Measurements from ENCODE around the gene FERMT3.
"Not testable (repeated sequence)": the region's sequence is repeated elsewhere in the genome, so short reads cannot be mapped to it uniquely, and the experiment has no call there.

FERMT3 gene

GRCh38 chr11:64237484-64237951 is 31.0 kb downstream of the FERMT3 start:
- peak; percentile 93 for DNase-seq

GRCh38 chr11:64238076-64238475 is 31.6 kb downstream of the FERMT3 start:
- no peak for DNase-seq

DNA sequence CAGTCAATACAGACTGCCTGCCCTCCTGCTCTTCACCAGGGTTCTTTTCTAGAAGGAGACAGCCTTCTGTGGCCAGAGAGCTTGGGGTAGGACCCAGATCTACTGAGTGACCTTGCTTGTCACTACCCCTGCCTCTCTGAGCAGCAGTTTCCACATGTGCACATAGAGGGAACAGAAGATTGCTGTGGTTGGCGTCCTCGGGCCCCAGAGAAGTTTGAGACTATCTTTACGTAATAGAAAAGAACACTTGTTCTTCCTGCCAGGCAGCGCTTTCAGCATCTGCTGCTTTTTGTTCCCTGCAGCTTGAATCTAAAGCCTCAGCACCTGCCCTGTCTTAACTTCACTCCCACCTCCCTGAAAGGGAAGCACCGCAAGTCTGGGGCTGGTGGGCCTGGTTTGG is 32.5 kb downstream of the FERMT3 start:
- no peak for DNase-seq

DNA sequence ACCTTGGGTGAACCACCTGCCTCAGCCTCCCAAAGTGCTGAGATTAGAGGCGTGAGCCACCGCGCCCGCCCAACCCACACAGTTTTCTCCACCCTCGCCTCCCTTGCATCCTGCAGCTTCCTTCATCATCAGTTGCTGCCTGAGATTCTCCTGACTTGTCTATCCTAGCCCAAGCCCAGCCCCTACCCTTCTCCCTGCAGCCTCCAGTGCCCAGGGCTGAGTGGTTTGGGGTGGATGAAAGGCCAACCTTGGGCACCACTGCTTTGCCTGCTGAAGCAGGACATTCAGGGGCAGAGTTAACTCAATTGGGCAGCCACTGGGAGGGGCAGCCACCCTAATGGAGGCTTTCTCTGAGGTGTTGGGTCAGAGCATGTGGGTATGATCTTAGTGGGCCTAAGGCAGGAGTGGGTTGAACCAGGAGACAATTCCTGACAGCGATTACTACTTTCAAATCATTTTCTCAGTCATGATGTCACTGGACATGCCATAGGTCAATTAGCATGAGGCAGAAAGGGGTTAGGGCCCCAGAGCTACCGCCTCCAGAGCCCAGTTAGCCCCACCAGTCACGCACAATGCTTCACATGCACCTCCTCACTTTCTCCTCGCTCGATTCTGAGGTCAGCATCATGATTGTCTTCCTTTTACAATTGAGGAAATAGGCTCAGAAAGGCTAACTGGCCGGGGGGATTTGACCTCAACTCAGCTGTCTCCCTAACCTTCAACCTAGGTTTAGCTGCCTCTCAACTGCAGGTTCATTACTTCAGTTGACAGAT is 33.3 kb downstream of the FERMT3 start:
- no peak for DNase-seq

- DNase-seq = peak; percentile 96
Observed at GRCh38 chr11:64240435-64241240, 34.1 kb downstream of the FERMT3 start, which contains the start of gene FKBP2. TSS of gene FKBP2 (plus strand) at chr11:64241095. CDS start at chr11:64242388, 1,293 bp downstream.

DNA sequence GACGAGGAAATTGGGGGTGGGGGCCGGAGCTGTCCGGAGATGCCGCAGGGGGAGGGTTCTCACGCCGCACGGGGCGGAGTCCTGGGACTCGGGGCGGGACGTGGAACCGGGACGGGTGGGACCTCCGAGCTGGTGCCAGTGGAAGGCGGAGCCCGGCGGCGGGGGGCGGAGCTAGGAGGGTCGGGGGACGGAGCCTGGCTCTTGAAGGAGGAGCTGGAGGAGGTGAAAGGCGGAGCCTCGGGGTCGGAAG is 34.6 kb downstream of the FERMT3 start:
- DNase-seq = peak; percentile 97

DNA sequence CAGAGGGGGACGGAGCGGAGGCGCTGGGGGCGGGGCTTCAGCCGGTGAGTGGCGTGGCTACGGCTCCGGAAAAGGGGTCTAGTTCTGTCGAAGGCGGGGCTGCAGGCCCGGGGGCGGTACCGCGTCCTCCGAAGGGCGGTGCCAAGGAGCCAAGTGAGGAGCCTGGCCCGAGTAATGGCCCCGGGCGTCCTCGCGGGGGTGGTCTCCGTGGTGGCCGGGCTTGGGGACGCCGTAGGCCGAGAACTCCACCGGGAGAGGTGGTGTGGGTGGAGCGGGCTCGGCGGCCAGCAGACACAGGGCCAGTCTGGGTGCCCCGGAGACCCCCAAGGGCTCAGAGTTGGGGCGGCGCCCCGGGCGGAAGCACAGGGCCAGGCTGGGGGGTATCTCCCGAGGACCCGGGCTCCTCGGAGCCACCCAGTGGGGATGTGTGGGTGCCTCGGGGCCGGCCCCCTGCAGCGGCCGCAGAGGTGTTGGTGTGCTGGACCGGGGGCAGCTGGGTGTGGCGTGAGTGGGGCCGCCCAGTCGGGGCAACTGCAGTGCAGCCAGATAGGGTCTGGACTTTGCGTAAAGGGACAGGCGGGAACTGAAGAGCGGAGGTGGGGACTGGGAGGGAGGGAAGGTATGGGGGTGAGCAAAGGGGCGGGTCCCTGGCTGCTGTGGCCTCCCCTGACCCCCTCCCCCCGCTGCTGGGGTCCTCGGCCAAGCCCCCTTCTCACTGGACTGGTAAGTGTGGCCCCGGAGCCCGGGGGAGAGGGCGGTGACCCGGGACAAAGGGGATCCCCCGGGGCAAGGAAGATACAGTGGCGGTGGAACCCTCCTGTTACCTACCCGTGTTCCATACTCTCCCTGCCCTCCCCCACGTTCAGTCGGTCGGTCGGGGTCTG is 35.2 kb downstream of the FERMT3 start:
- no peak for DNase-seq

GRCh38 chr11:64243236-64243854 is 36.8 kb downstream of the FERMT3 start:
- no peak for DNase-seq

GRCh38 chr11:64244107-64244506 is 37.6 kb downstream of the FERMT3 start:
- DNase-seq = no peak

DNA sequence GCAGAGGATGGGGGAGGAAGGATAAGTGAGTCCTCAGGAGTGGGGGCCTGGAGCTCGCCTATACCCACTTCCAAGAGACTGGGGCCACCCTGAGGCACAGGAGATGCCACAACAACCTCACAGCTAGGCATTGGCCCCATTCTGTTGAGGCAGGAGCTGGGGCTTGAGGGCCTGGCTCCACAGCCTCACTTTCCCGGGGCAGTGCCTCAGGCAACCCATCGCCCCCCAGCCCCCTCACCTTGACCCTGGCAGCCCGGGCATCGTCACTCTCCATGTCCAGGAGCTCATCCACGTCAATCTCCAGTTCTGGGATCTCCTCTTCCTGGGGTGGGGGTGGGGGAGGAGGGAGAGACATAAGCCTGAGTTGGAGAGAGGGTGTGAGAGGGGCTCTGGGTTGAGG is 38.4 kb downstream of the FERMT3 start:
- no peak for DNase-seq

DNA sequence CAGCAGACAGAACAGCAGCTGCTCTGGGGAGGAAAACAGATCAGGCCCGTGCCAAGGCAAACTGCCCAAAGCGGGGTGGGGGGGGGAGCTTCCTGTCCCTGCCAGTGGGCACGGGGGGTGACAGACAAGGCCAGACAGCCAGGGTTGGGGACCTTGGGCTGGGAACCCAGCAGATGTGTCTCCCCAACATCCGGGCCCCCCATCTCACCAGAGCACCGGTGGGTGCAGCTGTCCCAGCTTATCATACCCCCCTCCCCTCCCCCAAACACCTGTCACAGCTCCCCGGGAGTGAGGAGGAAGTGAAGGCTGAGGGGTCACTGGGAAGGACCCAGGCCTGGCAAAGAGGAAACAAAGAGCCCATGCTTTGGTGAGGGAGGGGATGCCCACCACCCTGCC is 38.9 kb downstream of the FERMT3 start:
- no peak for DNase-seq

DNA sequence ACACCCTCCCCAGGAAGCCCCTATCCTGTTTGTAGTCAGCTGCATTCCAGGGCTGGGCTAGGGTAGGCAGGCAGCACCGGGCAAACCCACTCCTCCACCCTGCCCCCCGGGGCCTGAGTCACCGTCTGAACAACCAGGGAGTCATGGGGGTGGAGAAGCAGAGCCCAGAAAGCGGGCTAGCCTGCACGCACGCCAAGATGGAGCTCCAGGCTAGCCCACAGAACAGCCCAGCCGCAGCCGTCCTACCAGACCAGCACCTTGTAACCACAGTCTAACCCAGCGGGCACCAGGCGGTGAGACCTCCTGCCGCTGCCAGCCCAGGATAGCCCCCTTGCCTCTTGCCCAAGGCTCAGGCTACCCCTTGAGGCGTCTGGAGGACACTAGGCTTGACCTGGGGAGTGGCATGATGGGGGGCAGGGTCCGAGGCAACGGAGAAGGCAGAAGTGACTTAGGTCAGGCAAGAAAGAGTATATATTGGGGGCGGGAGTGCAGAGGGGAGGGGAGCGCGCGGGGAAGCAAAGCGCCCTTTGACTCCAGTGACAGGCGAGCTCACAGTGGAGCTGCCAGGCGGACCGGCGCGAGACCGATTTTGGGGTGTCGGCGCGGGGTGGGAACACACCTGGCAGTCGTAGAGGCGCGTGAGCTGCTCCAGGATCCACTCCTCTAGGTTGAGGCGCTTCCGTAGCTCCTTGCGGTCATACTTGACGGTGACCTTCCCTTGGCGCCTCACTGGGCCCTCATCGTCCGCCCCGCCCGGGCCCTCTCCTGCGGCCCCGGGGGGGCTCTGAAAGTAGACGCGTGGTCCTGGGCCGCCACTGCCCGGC is 39.5 kb downstream of the FERMT3 start:
- DNase-seq = no peak

DNA sequence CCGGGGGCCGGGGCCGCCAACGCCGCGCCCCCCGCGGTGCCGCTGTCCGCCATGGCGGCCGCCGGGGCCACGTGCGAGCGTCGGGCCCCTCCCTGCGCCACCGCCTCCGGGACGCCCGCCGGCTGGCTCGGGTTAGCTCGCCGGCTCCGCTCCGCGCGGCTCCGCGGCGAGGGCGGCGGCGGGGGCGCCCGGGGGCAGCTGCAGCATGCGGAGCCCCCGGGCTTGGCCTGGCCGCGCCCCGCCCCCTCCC is 40.0 kb downstream of the FERMT3 start:
- not testable (repeated sequence) for DNase-seq

DNA sequence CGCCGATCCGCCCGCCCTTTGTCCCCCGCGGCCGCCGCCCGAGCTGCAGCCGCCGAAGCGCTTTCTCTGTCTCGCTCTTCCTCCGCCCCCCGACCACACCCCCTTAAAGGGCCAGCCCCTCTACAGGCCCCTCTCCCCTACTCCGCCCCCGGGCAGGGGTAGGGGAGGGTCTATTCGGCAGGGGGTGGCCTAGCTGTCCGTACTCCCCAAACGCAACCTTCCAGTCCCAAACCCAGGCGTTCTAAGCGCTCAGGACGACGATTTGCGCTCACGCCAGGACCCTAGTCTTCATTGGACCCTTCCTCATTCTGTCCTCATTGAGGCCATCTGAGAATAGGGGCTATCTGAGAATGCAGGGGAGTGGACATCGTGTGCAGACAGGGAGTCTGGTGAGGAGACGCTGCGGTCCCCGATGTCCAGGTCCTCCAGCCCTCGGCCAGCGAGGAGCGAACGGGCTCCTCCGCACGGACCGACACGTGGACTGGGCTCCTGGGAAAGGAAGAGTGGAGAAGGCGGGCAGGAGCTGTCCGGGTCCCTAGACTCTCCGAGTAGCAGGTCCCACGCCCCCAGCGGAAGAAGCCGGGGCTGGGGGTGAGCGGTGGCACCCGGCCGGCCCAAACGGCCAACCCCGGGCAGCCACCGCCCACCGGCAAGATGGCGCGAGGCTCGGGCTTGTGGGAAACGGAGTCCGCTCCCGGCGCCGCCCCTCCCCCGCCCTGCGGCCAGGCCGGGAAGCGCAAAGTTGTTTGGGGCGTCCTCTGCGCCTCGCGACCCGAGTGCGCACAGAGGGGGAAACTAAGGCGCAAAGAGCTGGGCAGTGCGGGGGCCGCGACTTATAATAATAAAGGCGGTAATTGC is 40.6 kb downstream of the FERMT3 start, which contains the start of gene PPP1R14B:
Gene PPP1R14B, minus strand, starts transcription at position 73 of the 858 bp plus-strand sequence. CDS start 270 bp downstream, outside the sequence.
- DNase-seq = peak; percentile 65

DNA sequence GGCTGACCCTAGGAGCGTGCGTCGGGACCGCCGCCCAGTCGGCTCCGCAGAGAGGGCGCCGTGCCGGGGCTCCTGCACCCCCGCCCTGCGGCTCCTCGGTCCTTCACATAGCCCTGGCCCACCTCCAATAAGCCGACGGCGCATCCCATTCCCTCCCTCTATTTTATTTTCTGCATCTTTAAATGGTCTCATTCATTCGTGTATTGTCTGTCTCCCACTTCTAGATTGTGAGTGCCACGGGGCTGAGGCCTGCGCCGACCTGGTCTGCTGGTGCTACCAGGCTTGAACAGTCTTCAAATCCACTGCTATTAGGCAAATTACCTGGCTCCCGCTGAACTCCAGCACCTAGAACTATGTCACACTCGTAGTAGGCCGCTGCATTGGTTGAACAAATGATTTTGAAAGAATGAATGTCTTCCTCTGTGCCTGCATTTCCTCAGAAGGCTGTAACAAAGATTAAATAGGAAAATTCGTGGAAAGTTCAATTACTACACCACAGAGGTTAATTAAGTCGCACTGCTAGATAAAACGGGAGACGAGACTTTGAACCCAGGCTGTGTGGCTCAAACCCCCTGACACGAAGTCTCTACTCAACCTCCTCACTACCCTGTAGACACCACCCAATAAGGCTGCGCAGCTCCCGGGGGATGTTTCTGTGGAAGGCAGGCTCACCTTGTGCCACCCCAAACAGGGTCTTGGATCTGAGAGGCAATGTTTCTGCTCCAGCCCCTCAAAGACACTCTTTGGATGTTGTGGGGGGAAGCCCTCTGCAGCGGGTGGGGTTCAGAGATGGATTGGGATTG is 41.4 kb downstream of the FERMT3 start:
- DNase-seq = no peak

- no peak for DNase-seq
Observed at GRCh38 chr11:64248578-64248977, 42.1 kb downstream of the FERMT3 start.

DNA sequence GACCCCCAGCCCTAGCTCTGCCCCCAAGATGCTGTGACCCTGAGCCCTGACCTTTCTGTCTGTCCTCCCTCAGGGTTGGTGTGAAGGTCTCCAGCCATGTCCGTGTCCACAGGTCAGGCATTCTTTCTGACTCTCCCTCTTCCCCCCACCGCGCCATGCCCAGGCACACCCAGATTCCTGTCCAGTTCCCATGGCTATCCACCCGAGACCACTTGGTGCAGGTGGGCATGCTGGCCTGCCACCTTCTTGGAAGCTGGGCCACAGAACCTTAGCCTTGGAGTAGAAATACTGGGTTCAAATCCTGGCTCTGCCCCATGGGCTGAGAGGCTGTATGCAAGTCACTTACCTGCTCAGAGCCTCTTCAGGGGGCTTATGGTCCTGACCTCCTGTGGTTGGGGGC is 42.5 kb downstream of the FERMT3 start:
- DNase-seq = no peak

DNA sequence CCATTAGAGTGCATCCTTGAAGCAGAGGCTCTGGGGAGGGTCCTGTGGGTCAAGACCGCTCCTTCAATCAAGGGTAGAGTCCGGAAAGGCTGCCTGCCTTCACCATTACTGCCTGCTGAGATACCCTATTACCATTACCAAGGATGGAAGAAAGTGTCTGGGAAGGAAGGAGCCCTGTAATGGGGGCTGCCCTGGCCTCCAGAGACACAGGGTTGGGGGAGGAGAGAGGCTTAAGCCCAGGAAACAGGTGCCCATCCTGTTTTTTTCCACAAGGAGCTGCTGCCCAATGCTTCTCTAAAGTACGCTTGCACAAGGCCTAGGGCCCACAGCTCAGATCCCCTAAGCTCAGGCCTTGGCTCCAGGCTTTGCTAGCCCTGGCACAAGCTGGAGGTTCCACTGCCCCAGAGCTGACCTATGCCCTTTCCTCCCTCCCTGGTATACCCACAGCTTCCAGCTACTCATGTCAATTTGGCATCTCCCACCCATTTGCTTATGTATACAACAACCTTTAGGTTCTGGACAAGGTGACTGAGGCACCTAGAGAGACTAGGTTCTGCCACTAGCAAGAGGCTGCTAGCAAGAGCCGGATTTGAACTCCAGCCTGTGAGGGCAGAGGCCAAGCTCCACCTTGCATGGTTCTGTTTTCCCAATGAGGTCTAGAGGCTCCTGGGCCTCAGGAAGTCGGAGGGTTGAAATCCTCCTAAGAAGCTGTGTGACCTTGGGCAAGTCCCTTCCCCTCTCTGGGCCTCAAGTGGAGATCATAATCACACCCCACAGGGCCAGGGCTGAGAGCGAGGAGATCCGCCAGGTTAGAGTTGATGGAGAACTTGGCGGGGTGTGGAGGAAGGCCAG is 43.3 kb downstream of the FERMT3 start:
- DNase-seq = no peak

GRCh38 chr11:64250415-64251015 is 44.0 kb downstream of the FERMT3 start:
- no peak for DNase-seq
